Loucy (cell line): ENCODE results near the gene RBFOX2.

Source experiments
- H2AFZ ChIP-seq: fragments of 200-600 bp; sonication (generic); 2 replicates; pipeline ENCODE4 v1.6.0; 2016; ENCODE audit warnings: antibody characterized with exemption, mild to moderate bottlenecking, low read length, moderate library complexity
- H3F3A ChIP-seq: fragments of 200-600 bp; 2 replicates; pipeline ENCODE4 v1.6.0; 2016; ENCODE audit warnings: antibody characterized with exemption, low read depth, mild to moderate bottlenecking
- H3K27me3 ChIP-seq: fragments of 200-600 bp; sonication (generic); 2 replicates; pipeline ENCODE4 v1.6.1; 2014; ENCODE audit warnings: low read length, mild to moderate bottlenecking; ENCODE audit not compliant: insufficient read depth, poor library complexity, severe bottlenecking
- H3K36me3 ChIP-seq: fragments of 200-600 bp; sonication (generic); 2 replicates; pipeline ENCODE4 v1.6.1; 2016; ENCODE audit warnings: low read length; ENCODE audit not compliant: insufficient read depth
- H3K4me1 ChIP-seq: fragments of 200-600 bp; sonication (generic); 2 replicates; pipeline ENCODE4 v1.5.1; 2014; ENCODE audit warnings: low read length, mild to moderate bottlenecking; ENCODE audit not compliant: insufficient read depth, poor library complexity, severe bottlenecking
- H3K4me2 ChIP-seq: fragments of 200-600 bp; sonication (generic); 2 replicates; pipeline ENCODE4 v1.6.0; 2014; ENCODE audit warnings: antibody characterized with exemption, low read length, low read depth, mild to moderate bottlenecking; ENCODE audit not compliant: poor library complexity, severe bottlenecking
- H3K4me3 ChIP-seq: fragments of 200-600 bp; sonication (generic); 2 replicates; pipeline ENCODE4 v1.5.1; 2014; ENCODE audit warnings: low read length, mild to moderate bottlenecking, mixed read lengths; ENCODE audit not compliant: poor library complexity, severe bottlenecking
- H3K79me2 ChIP-seq: fragments of 200-600 bp; sonication (generic); 2 replicates; pipeline ENCODE4 v1.6.1; 2014; ENCODE audit warnings: low read length; ENCODE audit not compliant: insufficient read depth
- H3K9ac ChIP-seq: fragments of 200-600 bp; sonication (generic); 2 replicates; pipeline ENCODE4 v1.6.0; 2014; ENCODE audit warnings: mild to moderate bottlenecking, low read depth, low read length, moderate library complexity; ENCODE audit not compliant: poor library complexity, severe bottlenecking
- H3K9me2 ChIP-seq: fragments of 200-600 bp; sonication (generic); replicated peaks from 2 replicates; pipeline ENCODE4 v1.6.1; 2016; ENCODE audit warnings: low read depth, low read length, mixed read lengths
- H3K9me3 ChIP-seq: fragments of 200-600 bp; sonication (generic); 2 replicates; pipeline ENCODE4 v1.6.1; 2014; ENCODE audit warnings: mild to moderate bottlenecking, antibody characterized with exemption, low read length, low read depth; ENCODE audit not compliant: insufficient read depth
- H4K20me1 ChIP-seq: fragments of 200-600 bp; sonication (generic); 2 replicates; pipeline ENCODE4 v1.6.0; 2014; ENCODE audit warnings: antibody characterized with exemption, low read length, mild to moderate bottlenecking; ENCODE audit not compliant: insufficient read depth, poor library complexity, severe bottlenecking
- CTCF ChIP-seq: fragments of 200-600 bp; sonication (generic); conservative IDR thresholded peaks from 2 replicates; pipeline ENCODE4 v1.5.1; 2014; ENCODE audit warnings: mild to moderate bottlenecking, antibody characterized with exemption, low read length
- EZH2phosphoT487 ChIP-seq: fragments of 200-600 bp; IDR thresholded peaks from 2 replicates; pipeline ENCODE4 v1.6.1; 2018; ENCODE audit warnings: antibody characterized with exemption, mild to moderate bottlenecking, moderate library complexity, borderline replicate concordance

The RBFOX2 gene

GRCh38 chr22:35766654-35767580 lies 261.7 kb downstream of the RBFOX2 start:
- no peaks in the 10 kb centered on the region for H3K27me3 ChIP-seq
- no peaks in the 10 kb centered on the region for H3K36me3 ChIP-seq
- no peaks in the 10 kb centered on the region for H3K79me2 ChIP-seq
- TF ChIP-seq EZH2phosphoT487 (no peak), CTCF (no peak)
- no peak overlapping the region for H3K4me2 ChIP-seq
- H3K9me2 ChIP-seq: no peaks in the 10 kb centered on the region
- no peaks in the 10 kb centered on the region for H4K20me1 ChIP-seq
- H2AFZ ChIP-seq: no peak overlapping the region
- H3F3A ChIP-seq: no peaks in the 10 kb centered on the region
- peaks cover 10% of the 10 kb centered on the region for H3K4me1 ChIP-seq
- no peak overlapping the region for H3K4me3 ChIP-seq
- H3K9me3 ChIP-seq: no peaks in the 10 kb centered on the region
- no peak overlapping the region for H3K9ac ChIP-seq

GRCh38 chr22:35761037-35761436 lies 267.6 kb downstream of the RBFOX2 start:
- no peaks in the 10 kb centered on the region for H3K36me3 ChIP-seq
- H3K4me3 ChIP-seq: no peak overlapping the region
- peak; percentile 69 for TF ChIP-seq CTCF
- TF ChIP-seq EZH2phosphoT487: no peak
- H3K9ac ChIP-seq: no peak overlapping the region
- no peaks in the 10 kb centered on the region for H3K79me2 ChIP-seq
- H3F3A ChIP-seq: no peaks in the 10 kb centered on the region
- H2AFZ ChIP-seq: no peak overlapping the region
- H3K9me3 ChIP-seq: no peaks in the 10 kb centered on the region
- H3K9me2 ChIP-seq: no peaks in the 10 kb centered on the region
- H3K27me3 ChIP-seq: no peaks in the 10 kb centered on the region
- no peak overlapping the region for H3K4me2 ChIP-seq
- H3K4me1 ChIP-seq: no peaks in the 10 kb centered on the region
- no peaks in the 10 kb centered on the region for H4K20me1 ChIP-seq

- Histone ChIP-seq H3K36me3 (no peaks in the 10 kb centered on the region), H3K9me3 (no peaks in the 10 kb centered on the region)
These were observed 270.2 kb downstream of the RBFOX2 start for GRCh38 chr22:35758394-35758793.

More at GRCh38 chr22:35758394-35758793, 270.2 kb downstream of the RBFOX2 start:
- no peak overlapping the region for H3K9ac ChIP-seq
- H3K9me2 ChIP-seq: no peaks in the 10 kb centered on the region
- no peak overlapping the region for H3K4me3 ChIP-seq
- H3K79me2 ChIP-seq: no peaks in the 10 kb centered on the region
- no peak overlapping the region for H3K4me2 ChIP-seq
- no peaks in the 10 kb centered on the region for H3K4me1 ChIP-seq
- H3K27me3 ChIP-seq: no peaks in the 10 kb centered on the region
- TF ChIP-seq CTCF (no peak), EZH2phosphoT487 (no peak)
- H2AFZ ChIP-seq: no peak overlapping the region
- no peaks in the 10 kb centered on the region for H3F3A ChIP-seq
- H4K20me1 ChIP-seq: no peaks in the 10 kb centered on the region
